ENCODE measurements around the gene TIMM29. TPM values are rescaled to one million over a fixed set of nuclear protein-coding genes. Genes with fewer than 3 reads are reported as not detected.

The TIMM29 gene
- total and polyA plus RNA-seq, 2 donors (not counting 1 experiment from before 2014, with no cell fraction given), result 8.4 to 24.2 TPM

DNA sequence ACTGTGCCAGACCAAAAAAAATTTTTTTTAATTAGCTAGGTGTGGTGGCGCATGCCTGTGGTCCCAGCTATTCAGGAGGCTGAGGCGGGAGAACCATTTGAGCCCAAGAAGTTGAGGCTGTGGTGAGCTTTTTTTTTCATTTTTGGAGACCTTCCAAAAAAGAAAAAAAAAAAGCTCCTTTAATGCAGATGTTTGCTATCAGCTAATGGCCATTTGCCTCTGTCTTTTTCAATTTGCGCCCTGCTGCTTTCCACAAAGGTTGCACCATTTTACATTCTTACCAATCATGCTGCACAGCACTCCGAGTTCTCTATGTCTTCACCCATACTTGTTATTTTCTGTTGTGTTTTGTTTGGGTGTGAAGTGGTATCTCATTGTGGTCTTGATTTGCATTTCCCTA is 16.7 kb downstream of the TIMM29 start:
- Histone ChIP-seq H3K9ac (ENCODE audit: low read length) (no peak overlapping the region), H2AFZ (ENCODE audit: insufficient read depth, low read depth, low read length, poor library complexity, severe bottlenecking) (no peak overlapping the region), H3K9me3 (ENCODE audit: control extremely low read depth in 1 of 3, control insufficient read depth in 2 of 3, insufficient read depth in 1 of 3, low read length in 2 of 3) (no peaks in the 10 kb centered on the region), H3K27me3 (replicated peaks in 1 of 4; ENCODE audit: control extremely low read depth in 1 of 4, control insufficient read depth in 3 of 4, insufficient read depth in 4 of 4, low read length in 3 of 4) (no peaks in the 10 kb centered on the region), H3K36me3 (replicated peaks in 1 of 2; ENCODE audit: control extremely low read depth in 1 of 2, control insufficient read depth in 1 of 2, extremely low read depth in 1 of 2, insufficient read depth in 2 of 2, low read length in 1 of 2) (no peaks in the 10 kb centered on the region), H3K79me2 (ENCODE audit: control insufficient read depth, insufficient read depth, low read length) (no peaks in the 10 kb centered on the region), H3K4me2 (replicated peaks; ENCODE audit: low read depth, low read length, poor library complexity, severe bottlenecking) (no peak overlapping the region), H3K4me3 (ENCODE audit: control extremely low read depth in 1 of 5, extremely low read depth in 1 of 5, insufficient read depth in 1 of 5, low read depth in 2 of 5, low read length in 4 of 5) (no peak overlapping the region), H3K4me1 (ENCODE audit: control insufficient read depth in 2 of 2, insufficient read depth in 2 of 2, low read length in 2 of 2) (no peaks in the 10 kb centered on the region), H3K27ac (ENCODE audit: low read length in 2 of 2) (no peak overlapping the region), H4K20me1 (ENCODE audit: control insufficient read depth, insufficient read depth, low read length, poor library complexity, severe bottlenecking) (no peaks in the 10 kb centered on the region)
- no CpG with 5 or more reads among the region's 4 CpGs for WGBS (ENCODE audit: insufficient coverage)
- CTCF ChIA-PET, result interaction anchor here (0.6 to 1.4 kb wide), 5 partner anchors 9 to 961 kb away, joined by 3 to 6 read pairs (median 4); no protein-coding TSS in a partner anchor
- POLR2A ChIA-PET, result interaction anchor here (0.7 kb wide), 1 partner anchor 34 kb away, joined by 5 read pairs; no protein-coding TSS in a partner anchor
- Mint-ChIP-seq H3K9me3 (ENCODE audit: insufficient read depth) (no peaks in the 10 kb centered on the region), H3K4me3 (no peak overlapping the region), H3K27ac (no peak overlapping the region), H3K4me1 (peaks cover 6% of the 10 kb centered on the region), H3K27me3 (no peaks in the 10 kb centered on the region)
- ATAC-seq (ENCODE audit: low read depth) (no peak), DNase-seq (no peak)
- TF ChIP-seq, protein P1, sequence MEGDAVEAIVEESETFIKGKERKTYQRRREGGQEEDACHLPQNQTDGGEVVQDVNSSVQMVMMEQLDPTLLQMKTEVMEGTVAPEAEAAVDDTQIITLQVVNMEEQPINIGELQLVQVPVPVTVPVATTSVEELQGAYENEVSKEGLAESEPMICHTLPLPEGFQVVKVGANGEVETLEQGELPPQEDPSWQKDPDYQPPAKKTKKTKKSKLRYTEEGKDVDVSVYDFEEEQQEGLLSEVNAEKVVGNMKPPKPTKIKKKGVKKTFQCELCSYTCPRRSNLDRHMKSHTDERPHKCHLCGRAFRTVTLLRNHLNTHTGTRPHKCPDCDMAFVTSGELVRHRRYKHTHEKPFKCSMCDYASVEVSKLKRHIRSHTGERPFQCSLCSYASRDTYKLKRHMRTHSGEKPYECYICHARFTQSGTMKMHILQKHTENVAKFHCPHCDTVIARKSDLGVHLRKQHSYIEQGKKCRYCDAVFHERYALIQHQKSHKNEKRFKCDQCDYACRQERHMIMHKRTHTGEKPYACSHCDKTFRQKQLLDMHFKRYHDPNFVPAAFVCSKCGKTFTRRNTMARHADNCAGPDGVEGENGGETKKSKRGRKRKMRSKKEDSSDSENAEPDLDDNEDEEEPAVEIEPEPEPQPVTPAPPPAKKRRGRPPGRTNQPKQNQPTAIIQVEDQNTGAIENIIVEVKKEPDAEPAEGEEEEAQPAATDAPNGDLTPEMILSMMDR (IDR thresholded peaks at IDR 0.05), result no peak
- TF ChIP-seq EZH2 (IDR thresholded peaks at IDR 0.05; ENCODE audit: borderline replicate concordance, insufficient read depth, low read depth, low read length, poor library complexity, severe bottlenecking), result no peak
- intact Hi-C loops (cut with micrococcal nuclease), result no loop called here

DNA sequence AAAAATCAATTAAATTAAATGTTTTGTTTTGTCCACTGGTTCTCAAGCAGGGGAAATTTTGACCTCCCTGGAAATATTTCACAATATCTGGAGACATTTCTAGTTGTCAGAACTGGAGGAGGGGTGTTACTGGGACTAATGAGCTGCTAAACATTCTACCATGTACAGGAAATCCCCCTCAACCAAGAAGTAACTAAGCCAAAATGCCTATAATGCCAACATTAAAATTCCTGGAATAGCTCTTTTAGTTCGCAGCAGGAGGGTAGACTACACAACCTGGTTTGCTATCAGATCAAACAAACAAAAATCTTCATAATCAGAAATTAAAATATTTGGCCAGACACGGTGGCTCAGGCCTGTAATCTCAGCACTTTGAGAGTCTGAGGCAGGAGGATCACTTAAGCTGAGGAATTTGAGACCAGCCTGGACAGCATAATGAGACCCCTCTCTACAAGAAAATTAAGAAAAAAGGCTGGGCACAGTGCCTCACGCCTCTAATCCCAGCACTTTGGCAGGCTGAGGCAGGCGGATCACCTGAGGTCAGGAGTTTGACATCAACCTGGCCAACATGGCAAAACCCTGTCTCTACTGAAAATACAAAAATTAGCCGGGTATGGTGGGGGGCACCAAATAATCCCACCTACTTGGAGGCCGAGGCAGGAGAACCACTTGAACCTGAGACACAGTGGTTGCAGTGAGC is 18.5 kb downstream of the TIMM29 start:
- POLR2A ChIA-PET, result interaction anchor here (0.6 kb wide), 1 partner anchor 45 kb away, joined by 3 read pairs; no protein-coding TSS in a partner anchor
- Mint-ChIP-seq H3K4me1 (peaks cover 3% of the 10 kb centered on the region), H3K27me3 (no peaks in the 10 kb centered on the region), H3K4me3 (no peak overlapping the region), H3K9me3 (ENCODE audit: insufficient read depth) (no peaks in the 10 kb centered on the region), H3K27ac (no peak overlapping the region)
- Histone ChIP-seq H3K4me2 (replicated peaks; ENCODE audit: low read depth, low read length, poor library complexity, severe bottlenecking) (no peak overlapping the region), H3K9me3 (ENCODE audit: control extremely low read depth in 1 of 3, control insufficient read depth in 2 of 3, insufficient read depth in 1 of 3, low read length in 2 of 3) (no peaks in the 10 kb centered on the region), H3K27me3 (replicated peaks in 1 of 4; ENCODE audit: control extremely low read depth in 1 of 4, control insufficient read depth in 3 of 4, insufficient read depth in 4 of 4, low read length in 3 of 4) (no peaks in the 10 kb centered on the region), H3K36me3 (replicated peaks in 1 of 2; ENCODE audit: control extremely low read depth in 1 of 2, control insufficient read depth in 1 of 2, extremely low read depth in 1 of 2, insufficient read depth in 2 of 2, low read length in 1 of 2) (no peaks in the 10 kb centered on the region), H3K79me2 (ENCODE audit: control insufficient read depth, insufficient read depth, low read length) (no peaks in the 10 kb centered on the region), H2AFZ (ENCODE audit: insufficient read depth, low read depth, low read length, poor library complexity, severe bottlenecking) (no peak overlapping the region), H3K4me1 (ENCODE audit: control insufficient read depth in 2 of 2, insufficient read depth in 2 of 2, low read length in 2 of 2) (no peaks in the 10 kb centered on the region), H3K27ac (ENCODE audit: low read length in 2 of 2) (no peak overlapping the region), H3K4me3 (ENCODE audit: control extremely low read depth in 1 of 5, extremely low read depth in 1 of 5, insufficient read depth in 1 of 5, low read depth in 2 of 5, low read length in 4 of 5) (no peak overlapping the region), H4K20me1 (ENCODE audit: control insufficient read depth, insufficient read depth, low read length, poor library complexity, severe bottlenecking) (no peaks in the 10 kb centered on the region), H3K9ac (ENCODE audit: low read length) (no peak overlapping the region)
- TF ChIP-seq, protein P1 (IDR thresholded peaks at IDR 0.05), result no peak
- TF ChIP-seq EZH2 (IDR thresholded peaks at IDR 0.05; ENCODE audit: borderline replicate concordance, insufficient read depth, low read depth, low read length, poor library complexity, severe bottlenecking), result no peak
- intact Hi-C loops (cut with micrococcal nuclease), result no loop called here
- no peak for ATAC-seq (ENCODE audit: low read depth)
- whole genome bisulfite sequencing (ENCODE audit: insufficient coverage), result 100% methylated on average over 5 of the region's 6 CpGs
- DNase-seq, result no peak
- CTCF ChIA-PET, result interaction anchor here (0.7 kb wide), 1 partner anchor 642 kb away, joined by 3 read pairs; no protein-coding TSS in a partner anchor

Measured in B cell (primary cell).